A549 (cell line): ENCODE data around the gene CHPF2.

Source experiments
- CHD2 ChIP-seq: fragments of 150-350 bp; IDR thresholded peaks from 2 replicates; pipeline ENCODE4 v1.6.1; 2014; ENCODE audit warnings: low read length; ENCODE audit not compliant: partially characterized antibody
- FOSL2 ChIP-seq, 2 experiments: fragments of 450-650 bp in 1 of 2; fragments of >200 bp in 1 of 2; sonication (Bioruptor Twin) in 1 of 2; formaldehyde crosslinking; IDR thresholded peaks; 2 replicates each; pipeline versions ENCODE4 v1.5.0 to v1.6.1; 2016 to 2020; ENCODE audit warnings: mild to moderate bottlenecking in 1 of 2, moderate library complexity in 1 of 2
- HDAC2 ChIP-seq: fragments of 200-600 bp; sonication (generic); IDR thresholded peaks from 2 replicates; pipeline ENCODE4 v1.6.1; 2016
- JUNB ChIP-seq: fragments of >200 bp; sonication (Bioruptor Twin); formaldehyde crosslinking; IDR thresholded peaks from 2 replicates; pipeline ENCODE4 v1.6.1; 2016
- MAZ ChIP-seq: fragments of 150-350 bp; IDR thresholded peaks from 2 replicates; pipeline ENCODE4 v1.6.1; 2014; ENCODE audit warnings: antibody characterized with exemption, low read depth, low read length, borderline replicate concordance
- MYC ChIP-seq: IDR thresholded peaks from 2 replicates; pipeline ENCODE4 v1.6.1; 2012; ENCODE audit warnings: mild to moderate bottlenecking, inconsistent platforms, low read length, improper control_type of control experiment, borderline replicate concordance
- POLR2A ChIP-seq: IDR thresholded peaks from 2 replicates; pipeline ENCODE4 v1.6.1; 2012; ENCODE audit warnings: mild to moderate bottlenecking, low read length
- RFX5 ChIP-seq: fragments of 450-650 bp; IDR thresholded peaks from 2 replicates; pipeline ENCODE4 v1.7.1; 2014; ENCODE audit warnings: antibody characterized with exemption, mild to moderate bottlenecking, moderate library complexity
- TF ChIP-seq, protein P1 (sequence below): fragments of >200 bp; sonication (Bioruptor Twin); formaldehyde crosslinking; IDR thresholded peaks from 3 replicates; pipeline ENCODE4 v1.5.1; 2016
- TF ChIP-seq, protein P2 (sequence below): IDR thresholded peaks from 2 replicates; pipeline ENCODE4 v1.6.1; 2012
- TF ChIP-seq, protein P3 (sequence below): fragments of 200-600 bp; sonication (generic); IDR thresholded peaks from 2 replicates; pipeline ENCODE4 v1.6.1; 2016; ENCODE audit warnings: antibody characterized with exemption, mild to moderate bottlenecking, moderate library complexity

DNA sequence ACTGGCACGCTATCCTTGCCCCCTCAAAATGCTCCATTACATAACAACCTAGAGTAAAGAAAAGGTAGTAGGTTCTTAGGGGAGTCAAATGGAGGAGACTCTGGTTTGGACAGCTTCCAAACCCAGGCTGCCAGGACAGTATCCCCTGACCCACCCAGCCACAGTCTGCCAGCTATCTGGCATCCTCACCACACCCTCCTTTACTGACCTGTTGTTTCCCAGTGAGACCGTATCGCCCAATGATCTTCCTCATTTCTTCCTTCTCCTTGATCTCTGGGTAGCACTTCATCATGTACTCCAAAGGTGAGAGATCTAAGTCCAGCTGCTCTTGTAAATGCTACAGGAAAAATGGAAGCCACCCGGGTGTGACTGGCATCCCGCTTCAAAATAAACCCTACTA is 16.9 kb upstream of the CHPF2 start:
- TF ChIP-seq FOSL2 (IDR thresholded peaks at IDR 0.05) (no peak), FOSL2 (CRISPR knock-in tag; IDR thresholded peaks at IDR 0.05) (no peak), RFX5 (no peak), HDAC2 (no peak), JUNB (no peak), POLR2A (no peak), CHD2 (no peak), MYC (no peak), MAZ (no peak)
- TF ChIP-seq, protein P1, sequence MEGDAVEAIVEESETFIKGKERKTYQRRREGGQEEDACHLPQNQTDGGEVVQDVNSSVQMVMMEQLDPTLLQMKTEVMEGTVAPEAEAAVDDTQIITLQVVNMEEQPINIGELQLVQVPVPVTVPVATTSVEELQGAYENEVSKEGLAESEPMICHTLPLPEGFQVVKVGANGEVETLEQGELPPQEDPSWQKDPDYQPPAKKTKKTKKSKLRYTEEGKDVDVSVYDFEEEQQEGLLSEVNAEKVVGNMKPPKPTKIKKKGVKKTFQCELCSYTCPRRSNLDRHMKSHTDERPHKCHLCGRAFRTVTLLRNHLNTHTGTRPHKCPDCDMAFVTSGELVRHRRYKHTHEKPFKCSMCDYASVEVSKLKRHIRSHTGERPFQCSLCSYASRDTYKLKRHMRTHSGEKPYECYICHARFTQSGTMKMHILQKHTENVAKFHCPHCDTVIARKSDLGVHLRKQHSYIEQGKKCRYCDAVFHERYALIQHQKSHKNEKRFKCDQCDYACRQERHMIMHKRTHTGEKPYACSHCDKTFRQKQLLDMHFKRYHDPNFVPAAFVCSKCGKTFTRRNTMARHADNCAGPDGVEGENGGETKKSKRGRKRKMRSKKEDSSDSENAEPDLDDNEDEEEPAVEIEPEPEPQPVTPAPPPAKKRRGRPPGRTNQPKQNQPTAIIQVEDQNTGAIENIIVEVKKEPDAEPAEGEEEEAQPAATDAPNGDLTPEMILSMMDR = no peak
- TF ChIP-seq, protein P2, sequence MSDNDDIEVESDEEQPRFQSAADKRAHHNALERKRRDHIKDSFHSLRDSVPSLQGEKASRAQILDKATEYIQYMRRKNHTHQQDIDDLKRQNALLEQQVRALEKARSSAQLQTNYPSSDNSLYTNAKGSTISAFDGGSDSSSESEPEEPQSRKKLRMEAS = no peak
- TF ChIP-seq, protein P3, sequence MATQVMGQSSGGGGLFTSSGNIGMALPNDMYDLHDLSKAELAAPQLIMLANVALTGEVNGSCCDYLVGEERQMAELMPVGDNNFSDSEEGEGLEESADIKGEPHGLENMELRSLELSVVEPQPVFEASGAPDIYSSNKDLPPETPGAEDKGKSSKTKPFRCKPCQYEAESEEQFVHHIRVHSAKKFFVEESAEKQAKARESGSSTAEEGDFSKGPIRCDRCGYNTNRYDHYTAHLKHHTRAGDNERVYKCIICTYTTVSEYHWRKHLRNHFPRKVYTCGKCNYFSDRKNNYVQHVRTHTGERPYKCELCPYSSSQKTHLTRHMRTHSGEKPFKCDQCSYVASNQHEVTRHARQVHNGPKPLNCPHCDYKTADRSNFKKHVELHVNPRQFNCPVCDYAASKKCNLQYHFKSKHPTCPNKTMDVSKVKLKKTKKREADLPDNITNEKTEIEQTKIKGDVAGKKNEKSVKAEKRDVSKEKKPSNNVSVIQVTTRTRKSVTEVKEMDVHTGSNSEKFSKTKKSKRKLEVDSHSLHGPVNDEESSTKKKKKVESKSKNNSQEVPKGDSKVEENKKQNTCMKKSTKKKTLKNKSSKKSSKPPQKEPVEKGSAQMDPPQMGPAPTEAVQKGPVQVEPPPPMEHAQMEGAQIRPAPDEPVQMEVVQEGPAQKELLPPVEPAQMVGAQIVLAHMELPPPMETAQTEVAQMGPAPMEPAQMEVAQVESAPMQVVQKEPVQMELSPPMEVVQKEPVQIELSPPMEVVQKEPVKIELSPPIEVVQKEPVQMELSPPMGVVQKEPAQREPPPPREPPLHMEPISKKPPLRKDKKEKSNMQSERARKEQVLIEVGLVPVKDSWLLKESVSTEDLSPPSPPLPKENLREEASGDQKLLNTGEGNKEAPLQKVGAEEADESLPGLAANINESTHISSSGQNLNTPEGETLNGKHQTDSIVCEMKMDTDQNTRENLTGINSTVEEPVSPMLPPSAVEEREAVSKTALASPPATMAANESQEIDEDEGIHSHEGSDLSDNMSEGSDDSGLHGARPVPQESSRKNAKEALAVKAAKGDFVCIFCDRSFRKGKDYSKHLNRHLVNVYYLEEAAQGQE = no peak
